GM20000 (cell line): ENCODE results near the gene CNN3.

Source experiments
- DNase-seq: peaks from one replicate; pipeline ENCODE4 v3.0.0; 2012; ENCODE audit warnings: low spot score
- CTCF ChIP-seq: IDR thresholded peaks from 2 replicates; pipeline ENCODE4 v1.5.1; 2012; ENCODE audit warnings: mild to moderate bottlenecking, control low read depth; ENCODE audit errors: extremely low read depth, missing control alignments

The CNN3 gene

GRCh38 chr1:94908190-94908589 lies 18.7 kb downstream of the CNN3 start:
- DNase-seq, result no peak
- no peak for TF ChIP-seq CTCF

- no peak for TF ChIP-seq CTCF
- no peak for DNase-seq
These were observed 19.8 kb downstream of the CNN3 start for GRCh38 chr1:94907136-94907535.

GRCh38 chr1:94906382-94906781 lies 20.5 kb downstream of the CNN3 start:
- DNase-seq, result no peak
- no peak for TF ChIP-seq CTCF

GRCh38 chr1:94905207-94905606 lies 21.7 kb downstream of the CNN3 start:
- no peak for DNase-seq

GRCh38 chr1:94903280-94904009 lies 23.5 kb downstream of the CNN3 start:
- no peak for TF ChIP-seq CTCF
- DNase-seq, result no peak

More at GRCh38 chr1:94905207-94905606, 21.7 kb downstream of the CNN3 start:
- TF ChIP-seq CTCF, result no peak

- TF ChIP-seq CTCF, result no peak
- no peak for DNase-seq
These were observed 25.1 kb downstream of the CNN3 start for GRCh38 chr1:94901841-94902240.

GRCh38 chr1:94899756-94900155 lies 27.2 kb downstream of the CNN3 start:
- TF ChIP-seq CTCF, result no peak

More at GRCh38 chr1:94899756-94900155, 27.2 kb downstream of the CNN3 start:
- no peak for DNase-seq
